ENCODE measurements around the gene CHRM3.

DNA sequence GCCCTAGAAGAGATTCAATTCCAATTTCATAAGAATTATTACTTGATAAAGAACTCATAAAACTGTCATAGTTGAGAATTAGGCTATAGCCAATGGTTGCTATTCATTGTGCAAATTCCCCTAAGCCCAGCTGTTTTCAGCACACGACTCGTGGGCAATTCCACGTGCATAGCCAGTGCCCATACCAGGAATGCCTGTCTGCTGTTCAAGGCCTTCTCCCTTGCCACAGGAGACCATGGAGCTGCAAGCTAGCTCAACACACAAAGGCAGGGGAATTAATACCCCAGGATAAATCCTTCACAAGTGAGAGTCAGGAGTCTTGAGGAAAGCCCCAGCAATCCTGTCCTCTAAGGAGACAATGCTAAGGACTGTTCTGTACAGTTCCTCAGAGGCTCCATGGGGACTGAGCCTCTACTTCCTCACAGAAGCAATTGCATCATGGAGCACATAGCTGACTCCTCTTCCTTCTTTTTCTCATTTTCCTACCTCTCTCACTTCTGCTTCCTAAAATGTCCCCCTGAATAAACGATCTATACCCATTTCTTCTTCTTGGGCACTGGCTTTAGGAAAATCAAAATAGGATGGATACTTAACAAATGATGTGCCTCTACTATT is 19.1 kb upstream of the CHRM3 start:
- TF ChIP-seq POLR2A (IDR thresholded peaks at IDR 0.05) = no peak
- TF ChIP-seq CTCF (IDR thresholded peaks at IDR 0.05) = no peak

All from testis (tissue), 2 donors.